Lung (tissue), 12 donors: ENCODE measurements around the gene TYMS. TPM values are rescaled to one million over a fixed set of nuclear protein-coding genes. Genes with fewer than 3 reads are reported as not detected.

Experiments
- ATAC-seq: fragments of 200-7000 bp; cut with Tn5 transposase; one replicate; pipeline ENCODE4 v1.9.1; 2020; ENCODE audit warnings: moderate number of reproducible peaks; ENCODE audit not compliant: insufficient read depth, low FRiP score
- DNase-seq, 3 donors: peaks; one replicate each; pipeline ENCODE4 v3.0.0-alpha.2; 2013 to 2017
- H3K27ac ChIP-seq, 2 donors: one replicate each; pipeline ENCODE4 v1.5.1; 2013; ENCODE audit warnings: mild to moderate bottlenecking in 2 of 2, moderate library complexity in 2 of 2, control low read depth in 1 of 2, inconsistent platforms in 1 of 2, low read depth in 1 of 2, low read length in 1 of 2
- H3K27me3 ChIP-seq, 3 donors: one replicate each; pipeline ENCODE4 v1.5.1; 2013; ENCODE audit warnings: low read length in 2 of 3; ENCODE audit not compliant: control insufficient read depth in 3 of 3, insufficient read depth in 3 of 3
- H3K36me3 ChIP-seq, 4 donors: one replicate each; pipeline ENCODE4 v1.5.1; 2013; ENCODE audit warnings: low read length in 4 of 4, mild to moderate bottlenecking in 1 of 4, moderate library complexity in 1 of 4; ENCODE audit not compliant: control insufficient read depth in 4 of 4, insufficient read depth in 4 of 4
- H3K4me1 ChIP-seq, 5 donors: one replicate each; pipeline ENCODE4 v1.5.1; 2013; ENCODE audit warnings: low read length in 5 of 5, mild to moderate bottlenecking in 2 of 5, moderate library complexity in 1 of 5; ENCODE audit not compliant: control insufficient read depth in 5 of 5, insufficient read depth in 5 of 5
- H3K4me3 ChIP-seq: one replicate; pipeline ENCODE4 v1.5.1; 2013; ENCODE audit warnings: mild to moderate bottlenecking, control low read depth, moderate library complexity
- H3K9ac ChIP-seq, 2 donors: one replicate each; pipeline ENCODE4 v1.5.1; 2013; ENCODE audit warnings: low read length in 2 of 2, control low read depth in 1 of 2; ENCODE audit not compliant: insufficient read depth in 1 of 2
- H3K9me3 ChIP-seq, 4 donors: one replicate each; pipeline ENCODE4 v1.5.1; 2013; ENCODE audit warnings: low read length in 3 of 4, mild to moderate bottlenecking in 1 of 4, moderate library complexity in 1 of 4; ENCODE audit not compliant: control insufficient read depth in 4 of 4, insufficient read depth in 3 of 4
- WGBS, 2 donors: extraction: QIAGEN DNeasy Blood & Tissue Kit; methylation state at CpG; one replicate each; pipeline ENCODE4 v1.1.7; 2013; 5-methylcytosine and 5-hydroxymethylcytosine counted together
- polyA plus RNA-seq, 2 donors: library from polyadenylated mRNA; stranded (reverse); fragments of 200-250 nt; gene quantifications; one replicate each; pipeline ENCODE4 v1.2.1, GENCODE V29; 2013
- total RNA-seq, 2 donors: library from RNA; depleted of rRNA in 1 of 2; stranded (reverse); fragments of >200 nt in 1 of 2; gene quantifications; one replicate each; pipeline ENCODE4 v1.2.1, GENCODE V29; 2014 to 2021
- TF ChIP-seq, protein P1 (sequence below): IDR thresholded peaks from 2 replicates; pipeline ENCODE4 v1.5.1; 2012; ENCODE audit warnings: mild to moderate bottlenecking; ENCODE audit errors: control extremely low read depth, extremely low read depth
- donor health status: control.
- donor health status: control.
- donor health status: Bipolar disorder and iron deficiency.
- donor health status: healthy.
- donor health status: DM: yes; HTN: yes; CAD: no.

Gene TYMS
- total and polyA plus RNA-seq, 4 donors, result 5.8 to 23.4 (median 8.2) TPM

DNA sequence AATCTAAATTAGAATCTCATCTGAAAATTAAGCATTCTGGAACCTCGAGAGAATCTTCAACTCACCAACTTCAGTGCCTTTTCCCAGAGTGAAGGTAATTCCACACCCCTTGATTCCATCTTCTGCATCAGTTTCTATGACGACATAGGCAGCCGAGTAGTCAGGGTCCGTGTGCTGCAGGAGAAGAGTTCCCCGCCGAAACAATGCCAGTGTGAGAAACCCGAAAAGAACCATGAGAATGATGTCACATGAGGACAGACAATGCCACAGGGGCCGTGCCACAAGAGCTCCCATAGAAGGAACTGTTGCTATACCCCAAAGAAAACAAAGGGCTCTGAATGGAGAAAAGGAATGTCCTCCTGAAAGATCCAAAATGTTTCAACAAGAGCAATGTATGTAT, 49.0 kb downstream of the TYMS start:
- DNase-seq (no peak), ATAC-seq (no peak)
- H3K9me3 ChIP-seq, result no peaks in the 10 kb centered on the region
- peaks cover 0 to 14% (median 3%) of the 10 kb centered on the region in 5 donors for H3K4me1 ChIP-seq
- peaks cover 0 to 7% (median 3%) of the 10 kb centered on the region in 4 donors for H3K36me3 ChIP-seq
- no peaks in the 10 kb centered on the region for H3K27me3 ChIP-seq
- H3K4me3 ChIP-seq, result no peak overlapping the region
- 90 to 94% methylated on average over 8 of the region's 8 CpGs for WGBS, 2 donors
- TF ChIP-seq, protein P1, sequence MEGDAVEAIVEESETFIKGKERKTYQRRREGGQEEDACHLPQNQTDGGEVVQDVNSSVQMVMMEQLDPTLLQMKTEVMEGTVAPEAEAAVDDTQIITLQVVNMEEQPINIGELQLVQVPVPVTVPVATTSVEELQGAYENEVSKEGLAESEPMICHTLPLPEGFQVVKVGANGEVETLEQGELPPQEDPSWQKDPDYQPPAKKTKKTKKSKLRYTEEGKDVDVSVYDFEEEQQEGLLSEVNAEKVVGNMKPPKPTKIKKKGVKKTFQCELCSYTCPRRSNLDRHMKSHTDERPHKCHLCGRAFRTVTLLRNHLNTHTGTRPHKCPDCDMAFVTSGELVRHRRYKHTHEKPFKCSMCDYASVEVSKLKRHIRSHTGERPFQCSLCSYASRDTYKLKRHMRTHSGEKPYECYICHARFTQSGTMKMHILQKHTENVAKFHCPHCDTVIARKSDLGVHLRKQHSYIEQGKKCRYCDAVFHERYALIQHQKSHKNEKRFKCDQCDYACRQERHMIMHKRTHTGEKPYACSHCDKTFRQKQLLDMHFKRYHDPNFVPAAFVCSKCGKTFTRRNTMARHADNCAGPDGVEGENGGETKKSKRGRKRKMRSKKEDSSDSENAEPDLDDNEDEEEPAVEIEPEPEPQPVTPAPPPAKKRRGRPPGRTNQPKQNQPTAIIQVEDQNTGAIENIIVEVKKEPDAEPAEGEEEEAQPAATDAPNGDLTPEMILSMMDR, result no peak
- no peak overlapping the region for H3K27ac ChIP-seq
- H3K9ac ChIP-seq, result no peak overlapping the region

GRCh38 chr18:708096-708495, 50.6 kb downstream of the TYMS start:
- no peak overlapping the region for H3K4me3 ChIP-seq
- DNase-seq (no peak), ATAC-seq (no peak)
- H3K4me1 ChIP-seq, result peaks cover 0 to 19% (median 5%) of the 10 kb centered on the region in 5 donors
- H3K27ac ChIP-seq, result no peak overlapping the region
- no peak overlapping the region for H3K9ac ChIP-seq
- 92 to 96% methylated on average over 10 of the region's 10 CpGs for WGBS, 2 donors
- H3K36me3 ChIP-seq, result peaks cover 0 to 5% (median 3%) of the 10 kb centered on the region in 4 donors
- TF ChIP-seq, protein P1, result no peak
- H3K9me3 ChIP-seq, result no peaks in the 10 kb centered on the region
- H3K27me3 ChIP-seq, result no peaks in the 10 kb centered on the region

DNA sequence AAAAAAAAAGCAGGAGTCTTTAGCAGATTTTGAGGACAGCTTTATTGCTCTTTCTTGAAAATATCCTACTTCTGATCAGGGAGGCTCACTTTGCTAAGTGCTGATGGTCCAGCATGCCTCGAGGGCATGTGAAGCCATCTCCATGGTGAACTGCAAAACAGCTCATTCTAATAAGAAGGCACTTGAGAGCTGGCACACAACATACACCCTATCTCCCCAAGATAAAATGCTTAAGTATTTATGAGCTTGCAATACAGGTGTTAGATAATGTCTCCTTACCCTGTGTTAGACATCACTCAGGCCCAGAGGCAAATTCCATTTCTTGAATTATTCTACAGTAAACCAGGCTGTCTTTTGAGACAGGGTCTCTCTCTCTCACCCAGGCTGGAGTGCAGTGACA, 52.3 kb downstream of the TYMS start:
- Histone ChIP-seq H3K9me3 (no peaks in the 10 kb centered on the region), H3K9ac (no peak overlapping the region), H3K4me3 (no peak overlapping the region), H3K27ac (peak overlapping the region in 1 of 2 donors; percentile 52), H3K27me3 (no peaks in the 10 kb centered on the region), H3K4me1 (peaks cover 0 to 19% (median 5%) of the 10 kb centered on the region in 5 donors), H3K36me3 (peaks cover 0 to 5% (median 3%) of the 10 kb centered on the region in 4 donors)
- TF ChIP-seq, protein P1, result no peak
- ATAC-seq, result no peak
- 61 to 96% methylated on average over 1 of the region's 1 CpG for WGBS, 2 donors
- no peak for DNase-seq
